Aorta (tissue), 5 donors: ENCODE data around the gene RALGAPB. TPM values are rescaled to one million over a fixed set of nuclear protein-coding genes. Genes with fewer than 3 reads are reported as not detected.
"Not testable (repeated sequence)": the region's sequence is repeated elsewhere in the genome, so short reads cannot be mapped to it uniquely, and the experiment has no call there.

Experiments
- ATAC-seq: fragments of 200-7000 bp; cut with Tn5 transposase; one replicate; pipeline ENCODE4 v1.9.1; 2022; ENCODE audit warnings: moderate library complexity; ENCODE audit not compliant: low FRiP score
- DNase-seq, 2 donors: peaks; one replicate each; pipeline ENCODE4 v3.0.0-alpha.2; 2020
- H3K27ac ChIP-seq, 2 donors: one replicate each; pipeline ENCODE4 v1.5.1; 2013; ENCODE audit warnings: low read length in 2 of 2, mild to moderate bottlenecking in 2 of 2, moderate library complexity in 2 of 2, control low read depth in 1 of 2, inconsistent platforms in 1 of 2, low read depth in 1 of 2
- H3K27me3 ChIP-seq, 2 donors: one replicate each; pipeline ENCODE4 v1.6.1; 2013; ENCODE audit warnings: control low read depth in 1 of 2, low read length in 1 of 2, mild to moderate bottlenecking in 1 of 2, moderate library complexity in 1 of 2; ENCODE audit not compliant: insufficient read depth in 2 of 2, control insufficient read depth in 1 of 2
- H3K36me3 ChIP-seq, 2 donors: one replicate each; pipeline ENCODE4 v1.6.1; 2013; ENCODE audit warnings: control low read depth in 1 of 2, low read length in 1 of 2, mild to moderate bottlenecking in 1 of 2; ENCODE audit not compliant: insufficient read depth in 2 of 2, control insufficient read depth in 1 of 2
- H3K4me1 ChIP-seq, 2 donors: one replicate each; pipeline ENCODE4 v1.6.1; 2013; ENCODE audit warnings: low read length in 2 of 2, control low read depth in 1 of 2, mild to moderate bottlenecking in 1 of 2, moderate library complexity in 1 of 2; ENCODE audit not compliant: insufficient read depth in 2 of 2, control insufficient read depth in 1 of 2
- H3K4me3 ChIP-seq, 2 donors: one replicate each; pipeline ENCODE4 v1.5.1; 2013; ENCODE audit warnings: low read length in 2 of 2, control low read depth in 1 of 2, mild to moderate bottlenecking in 1 of 2
- H3K9me3 ChIP-seq: one replicate; pipeline ENCODE4 v1.6.1; 2013; ENCODE audit warnings: mild to moderate bottlenecking, low read length; ENCODE audit not compliant: control insufficient read depth
- WGBS, 2 donors: extraction: QIAGEN DNeasy Blood & Tissue Kit; methylation state at CpG; one replicate each; pipeline ENCODE4 v1.1.7; 2013; 5-methylcytosine and 5-hydroxymethylcytosine counted together
- intact Hi-C, 2 donors: fragments of 100-400 bp; cut with DNase I; formaldehyde crosslinking; loops; one replicate each; pipeline versions ENCODE4 v1.14.2 to v1.15.0; 2022
- polyA plus RNA-seq, 2 donors: library from polyadenylated mRNA; stranded (reverse); fragments of 200-250 nt; gene quantifications; one replicate each; pipeline ENCODE4 v1.2.3, GENCODE V29; 2013
- total RNA-seq, 2 donors: library from RNA; stranded (reverse); fragmentation: NEBNext Ultra II Directional; extraction: Animal tissue kit (Norgen Biotek cat#: 25700); gene quantifications; one replicate each; pipeline ENCODE4 v1.2.1, GENCODE V29; 2021
- donor health status: healthy with polysubstance abuse.
- donor health status: Bipolar disorder and iron deficiency.
- donor health status: DM: no; HTN: no; CAD: no.
- donor health status: DM: no; HTN: no; CAD: no.
- donor health status: DM: yes; HTN: yes; CAD: no.

Gene RALGAPB
- total and polyA plus RNA-seq, 4 donors, result 5.9 to 41.3 (median 24.1) TPM

DNA sequence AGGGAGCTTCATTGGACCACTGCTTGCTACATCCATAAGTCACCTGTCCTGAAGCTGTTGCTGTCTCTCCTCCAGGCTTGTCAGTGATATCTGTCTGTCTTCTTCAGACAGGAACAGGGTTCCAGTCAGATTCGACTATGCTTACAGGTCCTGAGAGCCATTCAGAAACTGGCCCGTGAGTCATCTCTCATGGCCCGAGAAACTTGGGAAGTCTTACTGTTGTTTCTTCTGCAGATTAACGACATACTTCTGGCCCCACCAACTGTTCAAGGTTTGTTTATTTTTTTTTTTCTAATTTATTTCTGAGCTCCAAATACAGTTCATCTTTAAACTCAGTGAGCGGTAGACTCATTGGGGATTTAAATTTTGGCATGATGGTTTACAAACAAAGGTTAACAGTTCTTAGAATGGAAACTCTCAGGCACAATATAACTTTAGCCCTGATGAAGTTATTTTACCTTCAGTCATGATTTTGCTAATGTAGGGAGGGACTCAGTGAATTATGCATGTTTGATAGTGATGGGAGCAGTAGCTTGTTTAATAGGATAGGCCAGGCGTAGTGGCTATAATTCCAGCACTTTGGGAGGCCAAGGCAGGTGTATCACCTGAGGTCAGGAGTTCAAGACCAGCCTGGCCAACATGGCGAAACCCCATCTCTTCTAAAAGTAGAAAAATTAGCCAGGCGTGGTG is 24.7 kb downstream of the RALGAPB start:
- H3K36me3 ChIP-seq, result peaks cover 12 to 19% of the 10 kb centered on the region in 2 donors
- no peak overlapping the region for H3K27ac ChIP-seq
- no peaks in the 10 kb centered on the region for H3K4me1 ChIP-seq
- DNase-seq, result no peak
- H3K9me3 ChIP-seq, result no peaks in the 10 kb centered on the region
- ATAC-seq, result no peak
- intact Hi-C loops, result no loop called here
- no peaks in the 10 kb centered on the region for H3K27me3 ChIP-seq
- H3K4me3 ChIP-seq, result no peak overlapping the region
- WGBS, 2 donors, result 76 to 82% methylated on average over 8 of the region's 8 CpGs

DNA sequence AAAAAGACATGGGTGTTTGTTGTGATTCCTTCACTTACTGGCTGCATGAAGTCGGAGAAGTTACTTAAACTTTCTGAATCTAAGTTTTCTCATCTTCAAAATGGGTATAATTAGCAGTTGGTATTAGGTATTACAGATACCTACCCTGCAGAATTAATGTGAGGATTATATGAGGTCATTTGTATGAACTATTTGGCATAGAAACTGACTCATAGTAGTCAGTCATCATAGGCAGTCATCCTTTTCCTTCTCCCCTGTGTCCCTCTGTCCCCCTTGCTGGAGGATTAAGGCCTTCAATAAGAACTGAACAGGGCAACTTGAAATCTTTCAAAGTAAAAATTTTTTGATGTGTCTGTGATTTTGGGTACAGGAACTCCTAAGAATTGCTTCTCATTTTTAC is 26.3 kb downstream of the RALGAPB start:
- intact Hi-C loops, result no loop called here
- DNase-seq, result no peak
- Histone ChIP-seq H3K4me1 (no peaks in the 10 kb centered on the region), H3K27ac (no peak overlapping the region), H3K4me3 (no peak overlapping the region), H3K27me3 (no peaks in the 10 kb centered on the region), H3K36me3 (peaks cover 9 to 16% of the 10 kb centered on the region in 2 donors), H3K9me3 (no peaks in the 10 kb centered on the region)
- no peak for ATAC-seq
- 88 to 96% methylated on average over 1 of the region's 1 CpG for whole genome bisulfite sequencing, 2 donors

GRCh38 chr20:38499366-38499765 is 26.7 kb downstream of the RALGAPB start:
- Histone ChIP-seq H3K27me3 (no peaks in the 10 kb centered on the region), H3K9me3 (no peaks in the 10 kb centered on the region), H3K36me3 (peaks cover 9 to 16% of the 10 kb centered on the region in 2 donors), H3K4me3 (no peak overlapping the region), H3K27ac (no peak overlapping the region), H3K4me1 (no peaks in the 10 kb centered on the region)
- DNase-seq, result no peak
- no peak for ATAC-seq
- 68 to 84% methylated on average over 1 of the region's 1 CpG for WGBS, 2 donors
- intact Hi-C loops, result no loop called here

DNA sequence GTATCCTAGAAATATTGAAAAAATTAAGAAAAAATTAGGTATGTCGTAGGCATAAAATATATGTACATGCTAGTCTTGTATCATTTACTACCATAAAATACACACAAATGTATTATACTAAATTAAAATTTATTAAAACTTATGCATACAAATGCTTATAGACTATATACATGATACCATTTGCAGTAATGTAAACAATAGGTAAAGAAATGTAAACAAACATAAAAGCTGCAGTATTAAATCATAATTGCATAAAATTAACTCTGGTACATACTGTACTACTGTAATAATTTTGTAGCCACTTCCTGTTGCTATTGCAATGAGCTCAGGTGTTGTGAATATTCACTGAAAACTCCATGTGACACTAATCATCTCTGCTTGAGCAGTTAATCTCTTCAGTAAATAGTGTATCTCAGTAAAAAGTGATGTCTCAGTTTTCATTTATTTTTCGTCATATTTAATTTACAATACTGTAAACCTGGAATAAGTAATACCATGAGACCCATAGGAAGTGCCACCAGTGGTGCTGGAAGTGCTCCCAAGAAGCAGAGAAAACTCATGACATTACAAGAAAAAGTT is 29.3 kb downstream of the RALGAPB start:
- H3K9me3 ChIP-seq, result no peaks in the 10 kb centered on the region
- intact Hi-C loops, result no loop called here
- H3K4me3 ChIP-seq, result no peak overlapping the region
- DNase-seq (no peak), ATAC-seq (no peak)
- H3K27ac ChIP-seq, result no peak overlapping the region
- 96 to 98% methylated on average over 2 of the region's 2 CpGs for WGBS, 2 donors
- no peaks in the 10 kb centered on the region for H3K4me1 ChIP-seq
- H3K27me3 ChIP-seq, result no peaks in the 10 kb centered on the region
- H3K36me3 ChIP-seq, result peaks cover 9 to 11% of the 10 kb centered on the region in 2 donors

DNA sequence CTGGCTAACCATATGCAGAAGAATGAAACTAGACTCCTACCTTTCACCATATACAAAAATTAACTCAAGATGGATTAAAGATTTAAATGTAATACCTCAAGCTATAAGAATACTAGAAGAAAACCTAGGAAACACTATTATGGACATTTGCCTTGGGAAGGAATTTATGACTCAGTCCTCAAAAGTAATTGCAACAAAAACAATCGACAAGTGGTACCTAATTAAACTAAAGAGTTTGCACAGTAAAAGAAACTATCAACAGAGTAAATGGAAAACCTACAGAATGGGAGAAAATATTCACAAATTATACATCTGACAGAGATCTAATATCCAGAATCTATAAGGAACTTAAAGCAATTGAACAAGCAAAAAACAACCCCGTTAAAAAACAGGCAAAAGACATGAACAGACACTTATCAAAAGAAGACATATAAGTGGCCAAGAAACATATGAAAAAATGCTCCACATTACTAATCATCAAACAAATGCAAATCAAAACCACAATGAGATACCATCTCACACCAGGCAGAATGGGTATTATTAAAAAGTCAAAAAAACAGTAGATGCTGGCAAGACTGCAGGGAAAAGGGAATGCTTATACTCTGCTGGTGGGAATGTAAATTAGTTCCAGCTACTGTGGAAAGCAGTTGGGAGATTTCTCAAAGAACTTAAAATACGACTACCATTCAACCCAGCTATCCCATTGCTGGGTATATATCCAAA is 31.9 kb downstream of the RALGAPB start:
- no peaks in the 10 kb centered on the region for H3K27me3 ChIP-seq
- DNase-seq (no peak), ATAC-seq (no peak)
- 98% methylated on average over 3 of the region's 3 CpGs for WGBS, 2 donors
- peaks cover 6 to 8% of the 10 kb centered on the region in 2 donors for H3K36me3 ChIP-seq
- no peak overlapping the region for H3K27ac ChIP-seq
- H3K4me3 ChIP-seq, result no peak overlapping the region
- H3K9me3 ChIP-seq, result no peaks in the 10 kb centered on the region
- no peaks in the 10 kb centered on the region for H3K4me1 ChIP-seq
- intact Hi-C loops, result no loop called here

DNA sequence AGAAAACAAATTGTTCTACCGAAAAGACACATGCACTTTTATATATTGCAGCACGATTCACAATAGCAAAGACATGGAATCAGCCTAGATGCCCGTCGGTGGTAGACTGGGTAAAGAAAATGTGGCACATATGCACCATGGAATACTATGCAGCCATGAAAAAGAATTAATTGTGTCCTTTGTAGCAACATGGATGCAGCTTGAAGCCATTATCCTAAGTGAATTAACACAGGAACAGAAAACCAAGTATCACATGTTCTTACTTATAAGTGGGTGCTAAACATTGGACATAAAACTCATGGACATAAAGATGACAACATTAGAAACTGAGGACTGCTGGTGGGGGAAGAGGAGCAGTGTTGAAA is 32.4 kb downstream of the RALGAPB start:
- DNase-seq (no peak), ATAC-seq (no peak)
- Histone ChIP-seq H3K27ac (no peak overlapping the region), H3K27me3 (no peaks in the 10 kb centered on the region), H3K36me3 (peaks cover 6 to 8% of the 10 kb centered on the region in 2 donors), H3K9me3 (no peaks in the 10 kb centered on the region), H3K4me1 (no peaks in the 10 kb centered on the region), H3K4me3 (no peak overlapping the region)
- intact Hi-C loops, result no loop called here
- 98 to 99% methylated on average over 4 of the region's 4 CpGs for WGBS, 2 donors

DNA sequence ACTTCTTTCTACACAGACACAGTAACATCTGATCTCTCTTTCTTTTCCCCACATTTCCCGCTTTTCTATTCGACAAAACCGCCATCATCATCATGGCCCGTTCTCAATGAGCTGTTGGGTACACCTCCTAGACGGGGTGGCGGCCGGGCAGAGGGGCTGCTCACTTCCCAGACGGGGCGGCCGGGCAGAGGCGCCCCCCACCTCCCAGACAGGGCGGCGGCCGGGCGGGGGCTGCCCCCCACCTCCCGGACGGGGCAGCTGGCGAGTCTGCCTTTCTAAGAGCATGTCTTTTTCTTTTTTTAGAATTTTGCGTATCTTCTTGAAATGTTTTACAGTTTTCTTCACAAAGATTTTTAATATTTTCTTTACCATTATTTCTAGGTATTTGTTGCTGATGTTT is 39.1 kb downstream of the RALGAPB start:
- intact Hi-C loops, H3K36me3 ChIP-seq, H3K4me1 ChIP-seq, H3K27ac ChIP-seq, DNase-seq, H3K27me3 ChIP-seq, ATAC-seq, H3K9me3 ChIP-seq, H3K4me3 ChIP-seq: not testable (repeated sequence)
- 97% methylated on average over 19 of the region's 19 CpGs for whole genome bisulfite sequencing, 2 donors

DNA sequence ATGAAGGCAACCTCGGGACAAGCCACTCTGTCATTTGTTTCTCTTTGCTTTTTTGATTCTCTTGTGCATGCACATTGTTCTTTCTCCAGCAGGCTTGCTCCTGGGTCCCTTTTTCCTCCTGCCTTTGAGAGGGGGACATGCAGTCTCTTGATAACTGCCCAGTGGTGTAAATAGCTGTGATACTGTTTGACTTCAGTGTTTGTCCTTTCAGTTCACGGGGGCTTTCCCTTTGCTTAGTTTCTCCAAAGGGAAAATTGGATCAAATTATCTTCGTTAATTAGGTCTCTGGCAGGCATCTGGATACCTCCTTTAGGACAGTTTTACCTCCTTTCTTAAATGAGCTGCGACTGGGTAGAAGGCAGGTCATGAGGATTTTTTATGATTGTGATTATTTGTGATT is 41.5 kb downstream of the RALGAPB start:
- H3K27ac ChIP-seq, result no peak overlapping the region
- H3K9me3 ChIP-seq, result no peaks in the 10 kb centered on the region
- ATAC-seq, result no peak
- peaks cover 0 to 6% of the 10 kb centered on the region in 2 donors for H3K36me3 ChIP-seq
- H3K4me1 ChIP-seq, result no peaks in the 10 kb centered on the region
- H3K27me3 ChIP-seq, result no peaks in the 10 kb centered on the region
- DNase-seq, result no peak
- intact Hi-C loops, result no loop called here
- 83 to 88% methylated on average over 4 of the region's 4 CpGs for whole genome bisulfite sequencing, 2 donors
- no peak overlapping the region for H3K4me3 ChIP-seq

- 65 to 68% methylated on average over 3 of the region's 3 CpGs for WGBS, 2 donors
- intact Hi-C loops, result no loop called here
- DNase-seq, result no peak
These were observed 42.3 kb downstream of the RALGAPB start for GRCh38 chr20:38514947-38515346.

More at GRCh38 chr20:38514947-38515346, 42.3 kb downstream of the RALGAPB start:
- H3K9me3 ChIP-seq, result no peaks in the 10 kb centered on the region
- no peak overlapping the region for H3K4me3 ChIP-seq
- peaks cover 0 to 4% of the 10 kb centered on the region in 2 donors for H3K36me3 ChIP-seq
- no peak for ATAC-seq
- no peak overlapping the region for H3K27ac ChIP-seq
- no peaks in the 10 kb centered on the region for H3K4me1 ChIP-seq
- H3K27me3 ChIP-seq, result no peaks in the 10 kb centered on the region
